ENCODE results near the gene PCK1.

PCK1 gene

DNA sequence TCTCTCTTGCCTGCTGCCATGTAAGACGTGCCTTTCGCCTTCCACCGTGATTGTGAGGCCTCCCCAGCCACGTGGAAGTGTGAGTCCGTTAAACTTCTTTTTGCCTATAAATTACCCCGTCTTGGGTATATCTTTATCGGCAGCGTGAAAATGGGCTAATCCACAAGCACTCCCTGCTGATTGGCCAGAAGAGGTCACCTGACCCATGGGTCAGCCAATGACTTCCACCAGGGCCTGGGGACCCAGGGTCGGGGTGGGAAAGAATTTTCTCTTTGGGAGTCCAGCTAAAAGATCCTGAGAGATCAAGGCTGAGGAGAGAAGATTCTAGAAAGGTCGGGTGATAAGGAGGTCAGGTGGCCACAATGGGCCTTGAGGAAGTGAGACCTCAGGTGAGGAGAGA lies 42.2 kb downstream of the PCK1 start:
- DNase-seq (ENCODE audit: low spot score) = no peak

DNA sequence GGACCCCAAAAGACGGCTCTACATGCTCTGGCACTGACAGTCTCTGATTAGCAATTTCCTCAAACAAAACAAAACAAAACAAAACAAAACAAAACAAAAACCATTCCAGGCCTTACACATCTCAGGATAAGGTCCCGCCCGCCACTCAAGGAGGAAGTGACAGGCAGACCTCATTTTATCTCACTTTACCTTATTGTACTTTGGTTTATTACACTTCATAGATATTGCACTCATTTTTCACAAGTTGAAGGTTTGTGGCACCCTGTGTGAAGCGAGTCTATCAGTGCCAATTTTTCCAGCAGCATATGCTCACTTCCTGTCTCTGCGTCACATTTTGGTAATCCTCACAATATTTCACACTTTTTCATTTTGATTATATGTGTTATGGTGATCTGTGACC lies 44.1 kb downstream of the PCK1 start:
- DNase-seq (ENCODE audit: low spot score) = no peak

DNA sequence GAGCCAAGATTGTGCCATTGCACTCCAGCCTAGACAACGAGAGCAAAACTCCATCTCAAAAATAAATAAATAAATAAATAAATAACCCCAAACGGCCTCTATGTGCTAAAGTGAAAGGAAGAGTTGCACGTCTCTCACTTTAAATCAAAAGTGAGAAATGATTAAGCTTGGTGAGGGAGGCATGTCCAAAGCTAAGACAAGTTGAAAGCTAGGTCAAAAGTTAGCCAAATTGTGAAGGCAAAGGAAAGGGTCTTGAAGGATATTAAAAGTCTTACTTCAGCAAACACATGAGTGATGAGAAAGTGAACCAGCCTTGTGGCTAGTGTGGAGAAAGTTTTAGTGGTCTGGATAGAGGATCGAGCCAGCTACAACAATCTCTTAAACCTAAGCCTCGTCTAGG lies 45.0 kb downstream of the PCK1 start:
- DNase-seq (ENCODE audit: low spot score) = no peak

DNA sequence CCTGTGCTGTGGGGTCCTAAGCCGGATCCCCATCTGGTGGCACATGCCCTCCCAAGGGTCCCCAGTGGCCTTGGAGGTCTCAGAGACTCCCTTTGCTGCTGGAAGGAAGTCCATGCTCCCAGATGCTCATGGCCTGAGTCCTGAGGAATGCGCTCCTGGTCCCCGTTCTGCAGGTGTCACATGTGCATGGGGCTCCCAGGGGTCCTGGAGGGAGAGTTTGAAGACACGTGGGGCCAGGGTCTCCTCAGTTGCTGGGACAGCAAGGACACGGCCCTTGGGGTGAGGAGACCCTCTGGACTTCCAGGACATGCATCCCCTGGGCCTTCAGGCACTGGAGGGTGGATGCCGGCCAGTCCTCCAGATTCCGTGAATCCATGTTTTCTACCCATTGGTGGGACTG lies 47.6 kb downstream of the PCK1 start:
- DNase-seq (ENCODE audit: low spot score) = no peak

DNA sequence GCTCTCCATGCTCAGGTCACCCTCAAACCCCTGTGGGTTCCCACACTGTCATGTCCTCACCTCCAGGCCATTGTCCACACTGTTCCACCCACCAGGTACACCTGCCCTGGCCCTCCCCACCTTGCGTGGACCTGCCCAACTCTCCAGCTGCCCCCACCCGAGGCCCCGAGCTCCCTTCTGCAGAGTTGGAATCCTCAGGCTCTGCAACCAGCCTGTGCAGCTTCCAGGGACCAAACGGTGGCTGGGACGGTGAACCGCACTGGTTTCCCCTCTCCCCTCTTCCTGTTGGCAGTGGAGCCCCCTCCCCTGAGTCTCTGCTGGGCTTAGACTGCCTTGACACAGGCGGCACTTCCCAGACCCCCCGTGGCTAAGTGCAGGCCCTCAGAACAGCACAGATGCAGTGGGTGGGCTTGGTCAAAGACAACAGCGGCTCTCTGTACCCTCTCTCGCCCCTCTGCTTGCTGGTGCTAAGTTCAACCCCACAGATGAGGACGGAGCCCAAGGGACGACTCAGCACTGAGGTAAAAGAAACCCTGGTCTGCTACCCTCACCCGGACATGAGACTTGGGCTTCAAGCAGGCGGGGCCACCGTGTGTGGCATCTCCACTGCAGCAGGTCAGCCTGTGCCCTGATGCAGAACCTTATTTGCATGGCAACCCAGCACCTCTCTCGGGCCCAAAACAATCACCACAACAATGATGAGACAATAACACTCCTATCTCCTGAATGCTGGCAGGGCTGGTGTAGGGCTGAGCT lies 48.4 kb downstream of the PCK1 start:
- DNase-seq (ENCODE audit: low spot score) = no peak

DNA sequence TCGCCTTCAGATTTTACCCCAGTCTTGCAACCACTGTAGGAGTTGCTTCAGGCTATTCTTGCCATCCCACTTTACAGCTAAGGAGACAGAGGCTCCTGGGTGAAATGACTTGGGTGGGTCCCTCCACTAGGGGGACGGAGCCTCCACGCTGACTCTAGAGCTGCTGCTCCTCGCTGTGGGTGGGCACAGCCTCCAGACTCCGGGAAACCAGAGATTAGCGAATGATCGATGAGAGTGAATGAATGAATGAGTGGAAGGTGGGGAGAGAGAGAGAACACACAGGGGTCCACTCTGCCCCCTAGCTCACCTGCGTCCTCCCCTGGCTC lies 48.9 kb downstream of the PCK1 start:
- no peak for DNase-seq (ENCODE audit: low spot score)

DNA sequence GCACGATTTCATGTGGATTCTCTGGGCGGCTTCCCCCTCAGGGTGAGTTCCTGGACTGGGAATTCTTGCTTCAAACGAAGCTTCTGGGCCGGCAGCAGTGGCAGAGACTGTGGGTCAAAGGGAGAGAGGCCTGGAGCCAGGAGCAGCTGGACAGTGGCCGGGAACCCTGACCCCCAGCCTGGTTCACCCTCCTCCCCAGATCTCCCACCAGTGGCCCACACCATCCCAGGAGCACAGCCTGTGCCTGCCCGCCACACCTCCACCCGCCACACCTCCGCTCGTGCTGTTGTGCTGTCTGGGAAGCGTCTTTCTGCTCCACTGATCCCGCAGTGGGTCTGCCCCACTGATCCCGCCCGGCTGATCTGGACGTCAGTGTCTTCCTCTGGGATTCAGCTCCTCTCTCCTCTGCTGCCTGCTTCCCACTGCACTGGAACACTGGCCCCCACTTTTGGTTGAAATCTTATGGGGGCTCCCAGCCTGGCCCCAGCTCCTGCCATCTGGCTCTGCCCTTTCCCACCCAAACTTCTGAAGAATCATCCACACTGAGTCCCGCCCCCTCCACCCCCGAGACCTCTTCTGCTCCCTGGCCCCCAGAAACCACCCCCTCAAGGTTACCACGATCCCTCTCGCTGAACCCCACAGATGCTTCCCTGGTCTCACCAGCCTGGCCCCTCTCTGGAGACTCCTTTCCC lies 49.5 kb downstream of the PCK1 start:
- no peak for DNase-seq (ENCODE audit: low spot score)

DNA sequence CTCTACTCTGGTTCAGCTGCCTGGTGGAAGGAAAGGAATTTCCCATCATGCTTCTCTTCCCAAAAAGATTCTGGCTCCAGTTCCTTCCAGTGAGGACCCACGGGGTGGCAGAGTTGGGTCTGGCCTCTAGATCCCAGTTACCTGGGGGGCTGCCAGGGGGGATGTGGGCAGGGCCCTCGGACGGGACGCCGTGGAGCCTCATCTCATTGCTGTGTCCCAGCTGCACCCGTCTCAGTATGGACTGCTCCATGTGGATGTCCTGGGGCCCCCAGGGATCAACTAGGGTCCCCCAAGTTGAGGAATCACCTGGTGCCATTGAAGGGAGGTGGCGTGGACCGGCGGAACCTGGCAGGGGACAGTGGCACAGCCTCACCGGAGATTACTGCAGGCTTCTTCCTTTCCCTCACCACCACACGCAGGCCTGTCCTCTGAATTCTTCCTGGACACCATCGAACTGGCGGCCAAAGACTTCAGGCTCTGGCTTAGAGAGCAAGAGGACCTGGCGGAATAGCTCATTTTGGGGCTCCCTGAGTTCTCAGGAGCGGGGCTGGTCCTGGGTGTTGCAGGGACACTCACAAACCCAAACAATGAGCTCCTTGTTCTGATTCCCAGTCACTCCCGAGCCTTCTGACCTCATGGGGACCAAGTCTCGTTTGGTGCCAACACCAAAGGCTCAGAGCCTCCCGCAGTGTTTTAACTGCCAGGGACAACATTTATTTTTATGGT lies 50.8 kb downstream of the PCK1 start:
- no peak for DNase-seq (ENCODE audit: low spot score)

DNA sequence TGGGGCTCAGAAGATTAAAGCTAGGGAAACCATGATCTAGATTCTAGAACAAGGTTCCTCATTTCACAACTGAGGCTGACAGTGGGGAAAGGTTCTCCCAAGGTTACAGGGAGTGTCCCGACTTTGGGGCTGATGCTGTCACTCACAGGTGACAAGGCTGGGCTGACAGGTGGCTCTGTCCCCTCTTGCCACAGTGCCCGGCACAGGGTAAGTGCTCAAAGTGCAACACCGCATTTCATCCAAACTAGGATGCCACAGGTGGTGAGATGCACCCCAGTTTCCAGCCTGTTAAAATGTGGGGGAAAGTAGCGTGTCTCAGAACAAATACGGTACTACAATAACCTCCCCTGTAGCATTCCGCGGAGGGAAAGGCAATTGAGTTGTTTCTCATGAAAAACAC lies 51.5 kb downstream of the PCK1 start:
- no peak for DNase-seq (ENCODE audit: low spot score)

DNA sequence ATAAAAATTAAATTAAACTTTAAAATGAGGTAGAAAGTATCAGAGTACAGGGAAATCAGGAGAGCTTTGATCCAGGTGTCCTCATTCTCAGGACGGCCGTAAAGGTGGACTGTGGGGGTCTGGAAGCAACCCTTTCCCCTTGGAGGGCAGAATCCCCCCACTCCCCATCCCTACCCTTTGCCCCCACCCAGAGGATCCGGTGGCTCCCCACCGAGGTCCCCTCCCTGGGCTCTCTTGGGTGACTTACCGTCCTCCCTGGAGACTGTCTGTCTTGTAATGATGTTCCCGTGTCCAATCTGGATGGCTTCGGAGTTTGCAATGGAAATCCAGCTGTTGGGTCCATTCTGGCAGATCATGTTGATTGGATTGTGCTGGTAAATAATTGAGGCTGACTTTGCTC lies 52.0 kb downstream of the PCK1 start:
- DNase-seq (ENCODE audit: low spot score) = no peak

DNA sequence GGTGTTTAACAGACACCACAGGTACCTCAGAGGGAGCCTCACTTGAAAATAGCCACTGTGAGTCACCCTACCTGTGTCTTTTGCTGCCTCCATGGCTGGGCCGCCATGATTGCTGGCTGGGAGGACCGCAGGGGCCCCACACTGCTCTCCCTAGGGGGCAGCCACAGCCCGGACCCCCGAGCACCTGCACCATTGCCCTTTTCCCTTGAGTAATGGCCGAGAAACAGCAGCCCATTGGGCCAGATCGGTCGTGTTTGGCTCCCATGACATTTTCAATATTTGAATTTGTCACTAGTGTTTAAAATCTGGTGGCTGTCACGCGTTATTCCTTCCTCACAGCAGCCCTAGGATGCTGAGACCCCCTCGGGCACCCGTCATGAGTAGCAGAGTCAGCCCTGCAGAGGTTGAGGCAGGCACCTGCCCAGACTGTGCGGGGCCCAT lies 52.6 kb downstream of the PCK1 start:
- no peak for DNase-seq (ENCODE audit: low spot score)

DNA sequence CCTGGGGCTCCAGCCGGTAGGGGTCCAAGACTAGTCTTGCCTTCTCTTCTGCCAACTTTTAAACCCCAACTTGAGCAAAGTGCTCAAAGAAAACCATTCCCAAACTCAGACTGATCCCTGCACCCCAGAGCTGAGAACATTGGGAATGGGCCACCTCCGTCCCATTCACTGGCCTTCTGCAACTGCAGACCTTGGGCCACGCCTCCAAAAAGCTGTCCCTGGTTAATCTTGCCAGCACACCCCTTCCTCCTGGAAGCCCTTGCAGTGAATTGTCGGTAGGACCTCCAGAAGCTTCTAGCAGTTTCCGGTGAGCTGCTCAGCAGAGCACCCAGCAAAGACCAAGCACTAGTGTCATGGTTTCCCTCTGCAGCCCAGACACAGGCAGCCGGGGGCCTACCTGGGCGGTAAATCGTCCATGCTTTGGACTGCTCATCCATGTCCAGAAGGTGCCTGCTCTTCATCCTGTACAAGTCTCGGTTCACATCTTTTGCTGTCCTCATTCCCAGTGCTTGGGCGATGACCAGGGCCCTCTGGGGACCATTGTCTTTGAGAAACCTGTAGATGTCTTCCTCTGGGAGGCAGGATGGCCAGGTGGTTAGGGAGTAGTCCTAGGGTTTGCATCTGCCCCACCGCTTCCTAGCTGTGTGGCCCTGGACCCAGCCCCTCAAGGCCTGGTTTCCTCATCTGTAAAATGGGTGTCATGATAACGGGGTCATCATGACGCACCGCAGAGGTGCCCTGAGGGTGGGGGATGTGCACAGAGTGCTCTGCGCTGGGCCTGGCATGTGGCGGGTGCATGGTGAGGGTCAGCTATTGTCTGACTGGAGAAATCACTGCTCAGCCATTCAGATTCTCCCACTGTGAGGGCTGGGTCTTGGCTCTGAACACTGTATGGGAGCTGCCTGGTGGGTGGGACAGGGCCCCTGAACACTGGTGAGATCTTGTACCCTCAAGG lies 53.9 kb downstream of the PCK1 start:
- no peak for DNase-seq (ENCODE audit: low spot score)

DNA sequence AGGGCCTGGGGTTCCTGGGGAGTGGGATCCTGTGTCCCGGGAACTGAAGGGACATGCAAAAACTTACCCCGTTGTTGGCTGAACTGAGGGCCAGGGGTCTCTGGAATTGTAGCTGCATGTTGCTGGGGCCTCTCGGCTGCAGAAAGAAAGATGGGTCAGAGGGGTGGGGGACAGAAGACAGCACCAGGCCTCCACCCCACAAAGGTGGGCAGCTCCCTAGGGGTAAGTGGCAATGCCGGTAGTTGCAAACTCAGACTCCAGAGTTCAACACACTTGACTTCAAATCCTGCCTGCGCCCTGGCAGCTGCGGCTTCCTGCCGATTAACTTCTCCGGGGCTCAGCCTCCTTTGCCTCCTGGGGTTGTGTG lies 54.5 kb downstream of the PCK1 start:
- DNase-seq (ENCODE audit: low spot score) = no peak

DNA sequence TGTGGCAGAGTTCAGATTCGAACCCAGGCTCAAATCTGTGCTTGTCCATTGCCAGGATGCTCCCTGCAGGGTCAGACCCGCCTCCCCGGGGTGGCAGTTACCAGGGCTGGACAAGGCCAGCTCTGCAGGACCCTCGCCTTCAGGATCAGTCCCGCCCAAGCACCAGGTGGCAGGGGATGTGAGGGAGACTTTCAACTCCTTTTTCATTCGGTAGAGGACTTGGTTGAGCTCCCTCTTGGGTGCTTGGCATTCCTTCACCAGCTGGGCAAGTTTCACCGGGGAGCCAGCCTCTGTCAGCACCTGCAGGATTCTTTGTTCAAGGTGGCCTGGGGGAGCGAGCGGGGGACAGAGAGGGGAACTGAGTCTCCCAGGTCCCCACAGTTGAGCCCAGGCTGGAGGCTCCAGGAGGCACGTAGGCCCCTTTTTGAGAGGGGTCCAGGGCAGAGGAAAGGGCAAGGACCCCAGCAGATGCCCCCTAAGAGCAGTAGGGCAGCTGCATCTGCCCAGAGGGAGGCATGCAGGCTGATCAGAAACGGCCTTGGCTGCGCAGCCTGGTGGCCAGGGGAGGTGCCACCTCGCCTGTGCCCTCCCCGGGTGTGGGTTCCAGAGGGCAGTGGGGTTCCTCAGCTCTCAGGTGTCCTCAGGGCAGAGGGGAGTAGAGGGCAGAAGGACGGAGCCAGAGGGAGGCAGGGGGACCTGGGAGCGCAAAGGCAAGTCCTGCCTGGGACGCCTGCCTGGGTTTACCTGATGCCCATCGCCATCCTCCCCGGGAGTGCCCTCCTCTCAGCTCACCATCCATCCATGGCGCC lies 55.4 kb downstream of the PCK1 start:
- no peak for DNase-seq (ENCODE audit: low spot score)

DNA sequence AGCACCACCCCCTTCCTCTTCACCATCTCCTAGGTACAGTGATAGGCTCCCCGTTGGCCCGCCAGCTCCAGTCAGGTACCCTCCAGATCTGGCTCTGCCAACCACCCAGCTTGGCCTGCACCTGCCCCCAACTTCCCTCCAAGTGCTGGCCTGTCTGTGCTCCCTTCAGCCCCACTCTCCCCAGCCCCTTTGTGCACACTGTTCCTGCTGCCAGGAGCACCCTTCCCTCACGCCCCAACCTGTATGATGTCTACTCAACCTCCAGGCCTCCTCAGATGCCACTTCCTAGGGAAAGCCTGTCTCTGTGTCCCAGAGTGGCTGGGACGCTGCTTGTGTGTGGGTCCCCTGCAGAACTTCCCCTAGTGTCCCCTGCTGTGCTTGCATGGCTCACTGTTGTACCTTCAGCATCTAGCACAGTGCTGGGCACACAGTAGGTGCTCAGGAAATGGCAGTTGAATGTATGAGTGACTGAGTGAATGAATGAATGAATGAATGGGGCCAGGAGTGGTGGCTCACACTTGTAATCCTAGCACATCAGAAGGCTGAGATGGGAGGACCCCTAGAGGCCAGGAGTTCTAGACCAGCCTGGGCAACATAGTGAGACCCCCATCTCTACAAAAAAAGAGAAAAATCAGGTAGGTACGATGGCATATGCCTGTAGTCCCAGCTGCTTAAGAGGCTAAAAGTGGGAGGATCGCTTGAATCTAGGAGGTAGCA lies 56.3 kb downstream of the PCK1 start:
- DNase-seq (ENCODE audit: low spot score) = no peak

Data from SK-N-DZ (cell line).